Amniotic stem cell (primary cell): ENCODE results near the gene RAD51B.

Experiments used
- DNase-seq: peaks from one replicate; lab custom pipeline; 2025; lab: John Stamatoyannopoulos, UW

The RAD51B gene

GRCh38 chr14:68556253-68556652, 736.7 kb downstream of the RAD51B start:
- no peak for DNase-seq

DNA sequence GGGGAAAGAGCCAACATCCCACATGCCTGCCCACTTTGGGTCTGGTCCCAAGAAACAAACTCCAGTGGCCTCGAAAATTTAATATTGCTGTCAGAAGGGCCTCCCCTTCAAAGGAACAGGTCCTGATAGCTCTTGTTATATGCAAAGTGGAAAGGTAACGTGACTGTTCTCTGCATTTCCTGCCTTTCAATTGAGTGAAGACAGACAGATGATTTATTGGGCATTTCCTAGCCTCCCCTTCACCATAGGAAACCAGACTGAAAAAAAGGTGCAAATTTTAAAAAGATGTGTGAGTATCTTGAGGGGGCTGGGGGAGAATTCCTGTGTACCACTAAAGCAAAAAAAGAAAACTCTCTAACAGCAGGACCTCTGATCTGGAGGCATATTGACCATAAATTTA, 738.1 kb downstream of the RAD51B start:
- DNase-seq, result no peak

GRCh38 chr14:68558096-68558495, 738.5 kb downstream of the RAD51B start:
- DNase-seq, result no peak

GRCh38 chr14:68559949-68560348, 740.4 kb downstream of the RAD51B start:
- DNase-seq, result no peak

- DNase-seq, result no peak
Observed at GRCh38 chr14:68561531-68562007, 742.0 kb downstream of the RAD51B start.

DNA sequence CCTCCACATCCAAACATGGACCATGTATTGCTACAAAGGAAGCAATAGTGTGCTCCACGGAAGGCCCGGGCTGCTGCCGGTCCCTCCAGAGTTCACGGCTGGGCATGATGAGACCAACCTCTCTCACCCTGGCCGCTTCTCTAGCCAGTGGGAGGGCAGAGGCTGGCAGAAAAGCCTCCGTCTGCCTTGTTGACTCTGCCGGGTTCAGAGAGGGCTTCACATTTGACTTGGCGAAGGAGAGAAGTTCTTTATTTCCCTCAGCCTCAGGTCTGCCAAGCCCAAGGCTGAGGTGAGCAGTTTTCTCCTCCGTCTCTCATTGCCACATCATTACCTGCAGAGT, 743.3 kb downstream of the RAD51B start:
- DNase-seq, result no peak

DNA sequence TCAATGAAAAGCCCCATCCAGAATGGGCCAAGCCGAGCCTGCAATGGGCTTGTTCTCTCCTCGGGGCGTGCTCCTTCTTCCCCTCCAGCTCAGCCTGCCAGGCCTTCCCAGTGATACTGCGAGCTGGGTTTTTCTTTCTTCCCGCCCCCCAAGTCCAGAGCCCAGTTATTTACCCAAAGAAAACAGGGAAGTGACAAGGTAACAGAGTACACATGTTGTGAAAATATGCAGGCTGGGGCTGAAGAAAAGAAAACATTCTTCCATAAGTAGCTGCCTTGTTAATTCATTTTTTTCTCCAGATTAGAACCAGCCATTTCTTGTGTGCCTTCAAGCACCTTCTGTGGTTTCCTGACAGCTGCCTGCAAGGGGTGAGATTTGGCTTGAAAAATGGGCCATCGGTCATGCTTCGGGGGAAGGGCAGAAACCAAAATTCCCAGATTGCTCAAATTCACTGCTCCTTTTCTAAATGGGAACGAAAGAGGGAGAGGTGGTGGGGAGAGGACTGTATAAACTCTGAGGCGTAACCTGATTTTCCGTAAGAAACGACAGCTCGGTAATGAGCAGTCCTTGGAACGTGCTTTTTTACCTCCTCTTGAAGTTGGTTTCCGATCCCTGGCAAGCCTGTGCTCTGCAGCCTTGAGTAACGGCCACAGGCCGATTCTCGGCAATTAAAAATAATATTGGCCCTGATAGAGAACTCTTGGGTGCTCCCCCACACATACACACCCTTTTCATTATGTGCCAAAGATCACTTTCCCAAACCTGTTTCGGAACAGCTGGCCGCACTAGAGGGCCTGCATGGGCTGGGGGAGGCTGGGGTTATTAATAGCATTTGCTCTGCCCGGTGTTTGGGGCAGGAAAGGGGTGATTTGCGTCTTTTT, 743.9 kb downstream of the RAD51B start:
- DNase-seq, result no peak

GRCh38 chr14:68564191-68564825, 744.7 kb downstream of the RAD51B start:
- DNase-seq, result no peak

GRCh38 chr14:68564826-68565759, 745.5 kb downstream of the RAD51B start:
- DNase-seq, result no peak

DNA sequence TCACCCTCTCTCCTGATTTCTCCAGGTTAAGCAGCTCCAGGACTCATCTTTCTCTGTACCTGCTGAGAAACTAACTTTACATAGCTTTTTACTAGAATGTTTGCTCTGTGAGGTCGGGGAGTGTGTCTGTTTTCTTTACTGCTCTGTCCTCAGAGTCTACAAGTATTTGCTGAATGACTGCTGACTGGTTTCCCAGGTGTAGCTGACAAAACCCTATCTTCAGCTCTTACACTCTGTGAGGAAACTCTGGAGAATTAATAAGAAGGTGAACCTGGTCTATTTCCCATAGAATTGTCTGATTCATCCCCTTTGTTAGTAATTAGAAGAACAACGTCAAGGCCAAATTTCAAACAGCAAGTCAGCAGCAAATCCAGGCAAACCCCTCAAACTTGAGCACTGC, 746.5 kb downstream of the RAD51B start:
- no peak for DNase-seq

GRCh38 chr14:68568907-68569897, 749.6 kb downstream of the RAD51B start:
- DNase-seq, result no peak

DNA sequence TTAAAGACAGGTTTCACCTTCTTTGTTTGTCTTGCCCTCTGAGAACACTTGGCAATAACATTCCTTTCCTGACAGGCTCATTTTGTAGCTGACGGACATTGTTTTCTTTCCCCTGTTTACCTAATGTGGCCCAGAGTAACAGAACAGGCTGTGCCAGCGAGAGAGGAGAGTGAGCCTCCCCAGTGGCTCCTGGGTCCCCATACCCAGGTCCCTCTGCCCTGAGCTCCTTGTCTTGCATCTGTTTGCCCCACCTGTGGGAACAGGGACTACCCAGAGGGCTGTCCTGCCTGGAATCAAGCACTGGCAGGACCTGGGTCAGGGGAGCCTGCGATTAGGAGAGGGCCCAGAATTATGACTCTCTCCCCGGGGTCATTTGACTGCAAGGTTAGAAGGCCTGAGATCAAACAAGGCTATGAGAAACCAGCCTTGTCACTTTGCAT, 750.4 kb downstream of the RAD51B start:
- DNase-seq, result no peak

DNA sequence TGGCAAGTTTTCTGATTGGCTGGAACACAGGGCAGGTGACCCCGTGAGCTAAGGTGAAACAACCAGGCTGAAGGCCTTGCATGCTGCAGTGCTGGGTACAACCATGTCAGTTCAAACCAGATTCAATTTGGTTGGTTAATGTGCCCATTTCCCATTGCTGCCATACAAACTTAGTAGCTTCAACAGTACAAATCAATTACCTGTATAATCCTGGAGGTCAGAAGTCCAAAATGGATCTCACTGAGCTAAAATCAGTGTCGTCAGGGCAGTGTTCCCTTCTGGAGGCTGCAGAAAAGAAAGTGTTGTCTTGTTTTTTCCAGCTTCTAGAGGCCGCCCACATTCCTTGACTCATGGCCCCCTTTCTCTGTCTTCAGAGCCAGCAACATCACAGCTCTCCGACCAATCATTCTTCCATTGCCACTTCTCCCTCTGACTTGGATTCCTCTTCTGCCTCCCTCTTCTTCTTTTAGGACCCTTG, 751.6 kb downstream of the RAD51B start:
- DNase-seq, result no peak

DNA sequence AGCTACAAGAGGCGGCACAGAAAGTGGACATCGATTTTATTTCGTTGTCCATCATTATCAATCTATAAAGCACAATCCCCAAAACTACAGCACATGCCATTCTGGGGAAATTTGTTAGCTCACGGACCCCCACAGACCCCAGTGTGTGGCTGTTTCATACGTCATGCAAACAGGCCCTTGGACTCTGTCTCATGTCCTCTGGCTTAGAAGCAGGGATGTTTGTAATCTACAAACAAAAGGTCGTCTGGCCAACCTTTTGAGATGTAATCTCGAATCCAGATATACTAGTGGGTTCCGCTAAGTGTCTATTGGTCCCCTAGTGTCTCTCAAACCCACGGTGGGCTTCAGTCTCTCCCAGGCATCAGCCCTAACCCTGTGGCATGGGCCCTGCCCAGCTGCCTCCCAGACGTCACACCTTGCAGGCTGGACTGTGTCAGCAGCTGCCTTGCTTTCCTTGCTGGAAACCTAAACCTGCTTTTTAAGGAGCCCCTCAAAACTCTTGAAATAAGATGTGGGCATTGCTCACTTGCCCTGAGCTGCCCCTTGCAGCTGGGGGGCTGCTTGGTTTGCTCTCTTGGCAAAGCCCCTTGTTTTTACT, 752.4 kb downstream of the RAD51B start:
- DNase-seq, result no peak

- no peak for DNase-seq
Observed at GRCh38 chr14:68573126-68573525, 753.5 kb downstream of the RAD51B start.

- DNase-seq, result no peak
Observed at GRCh38 chr14:68573722-68574121, 754.1 kb downstream of the RAD51B start.

DNA sequence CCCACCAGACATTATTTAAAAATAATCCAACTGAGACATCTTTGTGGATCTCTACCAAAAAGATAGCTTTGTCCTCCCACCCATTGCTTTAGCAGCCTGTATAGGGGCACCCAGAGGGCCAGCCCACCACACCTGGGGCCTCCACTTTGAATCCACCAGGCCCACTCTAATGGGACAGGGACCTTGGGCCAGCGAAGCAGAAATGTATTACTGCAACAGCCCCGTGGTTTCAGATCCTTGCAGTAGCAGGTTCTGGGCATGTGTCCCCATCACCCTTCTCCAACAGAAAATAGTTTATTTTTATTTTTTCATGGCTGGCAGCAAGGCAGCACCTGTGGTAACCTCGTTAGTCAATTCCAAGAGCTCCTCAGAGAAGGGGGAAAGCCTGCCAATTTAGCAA, 754.9 kb downstream of the RAD51B start:
- DNase-seq, result no peak

DNA sequence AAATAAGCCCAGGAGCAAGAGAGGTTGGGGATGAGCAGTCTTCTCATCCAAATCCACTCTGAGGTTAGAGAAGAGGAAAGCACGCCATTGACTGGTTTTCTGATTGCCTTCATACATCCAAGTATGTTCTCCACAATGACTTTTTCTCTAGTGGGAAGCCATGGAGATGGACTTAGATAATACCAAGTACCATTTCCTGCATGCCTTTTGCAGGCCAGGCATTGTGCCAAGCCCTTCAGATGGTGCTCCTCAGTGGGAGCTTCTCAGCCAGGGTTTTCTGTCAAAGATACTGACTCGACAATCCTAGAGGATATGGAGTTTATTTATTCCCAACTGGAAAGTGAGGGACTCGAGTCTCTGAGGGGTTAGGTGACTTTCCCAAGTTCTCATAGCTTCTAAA, 755.3 kb downstream of the RAD51B start:
- DNase-seq, result no peak

GRCh38 chr14:68575426-68575825, 755.8 kb downstream of the RAD51B start:
- DNase-seq, result no peak

DNA sequence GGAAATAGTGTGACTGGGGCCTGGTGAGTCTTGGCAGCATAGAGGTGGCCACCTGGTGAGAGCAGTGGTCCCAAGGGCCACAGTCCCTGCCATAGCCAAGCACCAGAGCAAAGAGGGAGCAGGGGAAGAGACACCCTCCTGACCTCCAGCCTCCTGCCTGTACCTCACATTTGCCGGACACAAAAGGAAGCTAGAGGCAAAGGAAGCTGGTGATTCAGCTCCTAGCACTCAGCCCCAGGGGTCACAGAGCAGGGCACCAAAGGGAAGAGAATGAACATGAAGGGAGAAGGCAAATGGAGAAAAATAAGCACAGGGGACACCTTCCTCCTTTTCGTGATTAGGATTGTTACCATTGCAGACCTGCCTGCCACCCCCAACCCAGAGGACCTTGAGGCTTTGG, 756.5 kb downstream of the RAD51B start:
- no peak for DNase-seq
